Stimulated activated CD4-positive, alpha-beta T cell treated with anti-CD3 and anti-CD28 coated beads, Interleukin-2, amount 100 ng/mL, for 24 hours (primary cell): ENCODE data around the gene HTR2A.

Experiments
- DNase-seq, 2 donors: peaks; one replicate each; pipeline ENCODE4 v3.0.0-alpha.2; 2020

HTR2A gene

GRCh38 chr13:46896341-46897137 is at the start of gene HTR2A:
Gene HTR2A, minus strand, starts transcription at chr13:46897053. Its CDS starts 1,147 bp downstream, at chr13:46895906.
- peak in 1 of 2 donors; percentile 10 for DNase-seq

GRCh38 chr13:46936525-46936924 is 39.7 kb upstream of the HTR2A start:
- no peak for DNase-seq

GRCh38 chr13:46934749-46935148 is 37.9 kb upstream of the HTR2A start:
- no peak for DNase-seq

- DNase-seq = no peak
Measured at GRCh38 chr13:46926916-46927590, 30.2 kb upstream of the HTR2A start.

GRCh38 chr13:46925486-46925885 is 28.6 kb upstream of the HTR2A start:
- DNase-seq = no peak

GRCh38 chr13:46914341-46914740 is 17.5 kb upstream of the HTR2A start:
- DNase-seq = no peak

- DNase-seq = no peak
Measured at GRCh38 chr13:46913757-46914156, 16.9 kb upstream of the HTR2A start.

- no peak for DNase-seq
Measured at GRCh38 chr13:46909042-46909441, 12.2 kb upstream of the HTR2A start.

GRCh38 chr13:46908501-46908900 is 11.6 kb upstream of the HTR2A start:
- no peak for DNase-seq

- no peak for DNase-seq
Measured at GRCh38 chr13:46906405-46906804, 9.6 kb upstream of the HTR2A start.

GRCh38 chr13:46905249-46905648 is 8.4 kb upstream of the HTR2A start:
- DNase-seq = no peak

GRCh38 chr13:46903748-46904147 is 6.9 kb upstream of the HTR2A start:
- no peak for DNase-seq

- no peak for DNase-seq
Measured at GRCh38 chr13:46901721-46902120, 4.9 kb upstream of the HTR2A start.

GRCh38 chr13:46899801-46900200 is 2.9 kb upstream of the HTR2A start:
- DNase-seq = no peak

GRCh38 chr13:46895381-46895780 is 1.5 kb downstream of the HTR2A start:
- no peak for DNase-seq

GRCh38 chr13:46894568-46894967 is 2.3 kb downstream of the HTR2A start:
- DNase-seq = no peak

- peak; percentile 68 to 78 for DNase-seq
Measured at GRCh38 chr13:46893798-46894560, 2.9 kb downstream of the HTR2A start.

GRCh38 chr13:46893221-46893740 is 3.6 kb downstream of the HTR2A start:
- no peak for DNase-seq

GRCh38 chr13:46885018-46885417 is 11.8 kb downstream of the HTR2A start:
- no peak for DNase-seq

- no peak for DNase-seq
Measured at GRCh38 chr13:46884531-46884930, 12.3 kb downstream of the HTR2A start.

- no peak for DNase-seq
Measured at GRCh38 chr13:46881621-46882020, 15.2 kb downstream of the HTR2A start.

GRCh38 chr13:46874006-46874405 is 22.8 kb downstream of the HTR2A start:
- no peak for DNase-seq

GRCh38 chr13:46871557-46871956 is 25.3 kb downstream of the HTR2A start:
- DNase-seq = no peak
